Stomach (tissue), 4 donors: ENCODE measurements around the gene CENPL.
"Not testable (repeated sequence)": the region's sequence is repeated elsewhere in the genome, so short reads cannot be mapped to it uniquely, and the experiment has no call there.

Experiments
- CTCF ChIP-seq, 7 experiments: fragments of 450-650 bp in 4 of 7; fragments of 200-600 bp in 3 of 7; sonication (generic) in 3 of 7; IDR thresholded peaks; one replicate each; pipeline ENCODE4 v1.5.1; 2016 to 2019; ENCODE audit warnings: antibody characterized with exemption in 7 of 7, control low read depth in 2 of 7, mild to moderate bottlenecking in 1 of 7
- EP300 ChIP-seq: sonication (generic); formaldehyde crosslinking; IDR thresholded peaks from one replicate; pipeline ENCODE4 v1.6.1; 2017; ENCODE audit warnings: antibody characterized with exemption
- POLR2A ChIP-seq, 4 donors: fragments of 450-650 bp; IDR thresholded peaks; one replicate each; pipeline ENCODE4 v1.6.1; 2016; ENCODE audit warnings: antibody characterized with exemption in 4 of 4, control low read depth in 2 of 4, mild to moderate bottlenecking in 1 of 4, moderate library complexity in 1 of 4

DNA sequence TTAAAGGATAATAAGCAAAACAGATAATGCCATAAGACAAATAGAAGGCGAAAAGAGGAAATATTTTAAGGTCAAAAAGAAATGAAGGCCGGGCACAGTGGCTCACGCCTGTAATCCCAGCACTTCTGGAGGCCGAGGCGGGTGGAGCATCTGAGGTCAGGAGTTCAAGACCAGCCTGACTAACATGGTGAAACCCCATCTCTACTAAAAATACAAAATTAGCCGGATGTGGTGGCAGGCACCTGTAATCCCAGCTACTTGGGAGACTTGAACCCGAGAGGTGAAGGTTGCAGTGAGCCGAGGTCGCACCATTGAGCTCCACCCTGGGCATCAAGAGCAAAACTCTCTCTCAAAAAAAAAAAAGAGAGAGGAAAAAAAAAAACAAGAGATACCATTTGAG is 54.4 kb downstream of the CENPL start:
- TF ChIP-seq CTCF (IDR thresholded peaks at IDR 0.05); POLR2A (IDR thresholded peaks at IDR 0.05); EP300: not testable (repeated sequence)
